Stimulated activated CD8-positive, alpha-beta memory T cell treated with anti-CD3 and anti-CD28 coated beads, Interleukin-7, amount 100 ng/mL, for 48 hours (primary cell): ENCODE data around the gene RAB11A.

Source experiments
- DNase-seq, 2 donors: peaks; one replicate each; pipeline ENCODE4 v3.0.0-alpha.2; 2020; ENCODE audit warnings: low read depth in 1 of 2; ENCODE audit errors: extremely low read depth in 1 of 2

The RAB11A gene

GRCh38 chr15:65935391-65935790 lies 66.1 kb downstream of the RAB11A start:
- DNase-seq = no peak

- DNase-seq = no peak
Observed at GRCh38 chr15:65936282-65936681, 67.0 kb downstream of the RAB11A start.

- no peak for DNase-seq
Observed at GRCh38 chr15:65937054-65937453, 67.8 kb downstream of the RAB11A start.

- DNase-seq = no peak
Observed at GRCh38 chr15:65937476-65937875, 68.2 kb downstream of the RAB11A start.

- no peak for DNase-seq
Observed at GRCh38 chr15:65938604-65939003, 69.3 kb downstream of the RAB11A start.

- DNase-seq = no peak
Observed at GRCh38 chr15:65939901-65940617, 70.8 kb downstream of the RAB11A start.

GRCh38 chr15:65940618-65940909 lies 71.3 kb downstream of the RAB11A start:
- no peak for DNase-seq
